Smooth muscle cell (in vitro differentiated cells): ENCODE results near the gene RRP36. TPM values are rescaled to one million over a fixed set of nuclear protein-coding genes. Genes with fewer than 3 reads are reported as not detected.

Source experiments
- DNase-seq: peaks from one replicate; lab custom pipeline; 2025; ENCODE audit not compliant: unreplicated experiment; lab: John Stamatoyannopoulos, UW
- H2AFZ ChIP-seq: fragments of 200-600 bp; sonication (generic); 2 replicates; pipeline ENCODE4 v1.6.0; 2016; ENCODE audit warnings: antibody characterized with exemption, low read depth, mild to moderate bottlenecking
- H3F3A ChIP-seq: fragments of 200-600 bp; sonication (generic); 2 replicates; pipeline ENCODE4 v1.6.0; 2017; ENCODE audit warnings: antibody characterized with exemption, low read depth
- H3K27ac ChIP-seq: fragments of 200-600 bp; sonication (generic); 2 replicates; pipeline ENCODE4 v1.5.1; 2016; ENCODE audit warnings: low read depth, mild to moderate bottlenecking
- H3K27me3 ChIP-seq: fragments of 200-600 bp; sonication (generic); 2 replicates; pipeline ENCODE4 v1.6.1; 2016; ENCODE audit warnings: low read depth, mild to moderate bottlenecking
- H3K36me3 ChIP-seq: fragments of 200-600 bp; sonication (generic); 2 replicates; pipeline ENCODE4 v1.5.1; 2016; ENCODE audit warnings: low read depth
- H3K4me1 ChIP-seq: fragments of 200-600 bp; sonication (generic); 2 replicates; pipeline ENCODE4 v1.5.1; 2016; ENCODE audit warnings: low read depth
- H3K4me2 ChIP-seq: fragments of 200-600 bp; sonication (generic); 2 replicates; pipeline ENCODE4 v1.6.0; 2016; ENCODE audit warnings: mild to moderate bottlenecking
- H3K4me3 ChIP-seq: fragments of 200-600 bp; sonication (generic); 2 replicates; pipeline ENCODE4 v1.5.1; 2016; ENCODE audit warnings: mild to moderate bottlenecking
- H3K79me2 ChIP-seq: fragments of 200-600 bp; sonication (generic); 2 replicates; pipeline ENCODE4 v1.6.0; 2016; ENCODE audit warnings: low read depth, mild to moderate bottlenecking
- H3K9ac ChIP-seq: fragments of 200-600 bp; sonication (generic); 2 replicates; pipeline ENCODE4 v1.6.0; 2016; ENCODE audit warnings: low read depth
- H3K9me3 ChIP-seq: fragments of 200-600 bp; sonication (generic); replicated peaks from 2 replicates; pipeline ENCODE4 v1.5.1; 2016; ENCODE audit warnings: low read depth
- H4K20me1 ChIP-seq: fragments of 200-600 bp; sonication (generic); 2 replicates; pipeline ENCODE4 v1.6.0; 2016; ENCODE audit warnings: low read depth
- CTCF ChIP-seq: fragments of 200-600 bp; sonication (generic); IDR thresholded peaks from 2 replicates; pipeline ENCODE4 v1.5.1; 2017; ENCODE audit warnings: borderline replicate concordance, mild to moderate bottlenecking, antibody characterized with exemption; ENCODE audit not compliant: insufficient read depth, poor library complexity, severe bottlenecking
- WGBS: methylation state at CpG from one replicate; pipeline ENCODE4 v1.1.7; 2016; ENCODE audit warnings: low lambda C conversion rate; 5-methylcytosine and 5-hydroxymethylcytosine counted together
- polyA plus RNA-seq: library from polyadenylated mRNA; unstranded; fragments of >200 nt; fragmentation: Nextera tagmentation; extraction: Ambion mirVana; gene quantifications from 2 replicates; pipeline ENCODE4 v1.2.1, GENCODE V29; 2016
- total RNA-seq: library from RNA; depleted of rRNA; stranded (reverse); fragments of >200 nt; gene quantifications from 2 replicates; pipeline ENCODE4 v1.2.3, GENCODE V29; 2014

The RRP36 gene
- total and polyA plus RNA-seq, 2 experiments from 2014 or later, result 64.8 to 72.7 TPM

GRCh38 chr6:43075670-43076463, 54.4 kb downstream of the RRP36 start, which contains the start of gene PTK7:
TSS of gene PTK7 (plus strand) at chr6:43076314. CDS start at chr6:43076489, 175 bp downstream.
- Histone ChIP-seq H3K4me1 (peaks cover 20% of the 10 kb centered on the region), H3K9me3 (no peaks in the 10 kb centered on the region), H3K4me3 (peak within 1 kb of the TSS; percentile 99), H3K79me2 (peaks cover 50% of the 10 kb centered on the region), H3K27me3 (no peaks in the 10 kb centered on the region), H4K20me1 (peaks cover 41% of the 10 kb centered on the region), H3K4me2 (peak within 1 kb of the TSS; percentile 97), H3K27ac (peak within 1 kb of the TSS; percentile 97), H2AFZ (no peak within 1 kb of the TSS), H3F3A (peaks cover 27% of the 10 kb centered on the region), H3K36me3 (no peaks in the 10 kb centered on the region), H3K9ac (peak within 1 kb of the TSS; percentile 95)
- 4% methylated on average over 37 of the region's 60 CpGs for WGBS
- TF ChIP-seq CTCF, result no peak
- peak; percentile 55 for DNase-seq

GRCh38 chr6:43076464-43077332, 55.3 kb downstream of the RRP36 start:
- Histone ChIP-seq H3K27ac (peak overlapping the region; percentile 97), H3K36me3 (no peaks in the 10 kb centered on the region), H3K4me1 (peaks cover 20% of the 10 kb centered on the region), H2AFZ (no peak overlapping the region), H3K4me2 (peak overlapping the region; percentile 97), H3K27me3 (no peaks in the 10 kb centered on the region), H3K4me3 (peak overlapping the region; percentile 99), H4K20me1 (peaks cover 49% of the 10 kb centered on the region), H3K9me3 (no peaks in the 10 kb centered on the region), H3K9ac (peak overlapping the region; percentile 95), H3F3A (peaks cover 32% of the 10 kb centered on the region), H3K79me2 (peaks cover 59% of the 10 kb centered on the region)
- no peak for TF ChIP-seq CTCF
- DNase-seq, result no peak
- 1% methylated on average over 70 of the region's 72 CpGs for WGBS

GRCh38 chr6:43077333-43077809, 55.9 kb downstream of the RRP36 start:
- peaks cover 56% of the 10 kb centered on the region for H4K20me1 ChIP-seq
- no peaks in the 10 kb centered on the region for H3K36me3 ChIP-seq
- no peak for DNase-seq
- H3F3A ChIP-seq, result peaks cover 36% of the 10 kb centered on the region
- WGBS, result 4% methylated on average over 7 of the region's 8 CpGs
- H3K4me3 ChIP-seq, result peak overlapping the region; percentile 99
- H3K9me3 ChIP-seq, result no peaks in the 10 kb centered on the region
- no peak for TF ChIP-seq CTCF
- H3K27ac ChIP-seq, result peak overlapping the region; percentile 97
- peaks cover 65% of the 10 kb centered on the region for H3K79me2 ChIP-seq
- peak overlapping the region; percentile 97 for H3K4me2 ChIP-seq
- H3K27me3 ChIP-seq, result no peaks in the 10 kb centered on the region
- peak overlapping the region; percentile 95 for H3K9ac ChIP-seq
- H2AFZ ChIP-seq, result no peak overlapping the region
- H3K4me1 ChIP-seq, result peaks cover 20% of the 10 kb centered on the region
